Loucy (cell line): Measurements from ENCODE around the gene VASH2.

Source experiments
- H2AFZ ChIP-seq: fragments of 200-600 bp; sonication (generic); 2 replicates; pipeline ENCODE4 v1.6.0; 2016; ENCODE audit warnings: antibody characterized with exemption, mild to moderate bottlenecking, low read length, moderate library complexity
- H3F3A ChIP-seq: fragments of 200-600 bp; 2 replicates; pipeline ENCODE4 v1.6.0; 2016; ENCODE audit warnings: antibody characterized with exemption, low read depth, mild to moderate bottlenecking
- H3K27me3 ChIP-seq: fragments of 200-600 bp; sonication (generic); 2 replicates; pipeline ENCODE4 v1.6.1; 2014; ENCODE audit warnings: low read length, mild to moderate bottlenecking; ENCODE audit not compliant: insufficient read depth, poor library complexity, severe bottlenecking
- H3K36me3 ChIP-seq: fragments of 200-600 bp; sonication (generic); 2 replicates; pipeline ENCODE4 v1.6.1; 2016; ENCODE audit warnings: low read length; ENCODE audit not compliant: insufficient read depth
- H3K4me1 ChIP-seq: fragments of 200-600 bp; sonication (generic); 2 replicates; pipeline ENCODE4 v1.5.1; 2014; ENCODE audit warnings: low read length, mild to moderate bottlenecking; ENCODE audit not compliant: insufficient read depth, poor library complexity, severe bottlenecking
- H3K4me2 ChIP-seq: fragments of 200-600 bp; sonication (generic); 2 replicates; pipeline ENCODE4 v1.6.0; 2014; ENCODE audit warnings: antibody characterized with exemption, low read length, low read depth, mild to moderate bottlenecking; ENCODE audit not compliant: poor library complexity, severe bottlenecking
- H3K4me3 ChIP-seq: fragments of 200-600 bp; sonication (generic); 2 replicates; pipeline ENCODE4 v1.5.1; 2014; ENCODE audit warnings: low read length, mild to moderate bottlenecking, mixed read lengths; ENCODE audit not compliant: poor library complexity, severe bottlenecking
- H3K79me2 ChIP-seq: fragments of 200-600 bp; sonication (generic); 2 replicates; pipeline ENCODE4 v1.6.1; 2014; ENCODE audit warnings: low read length; ENCODE audit not compliant: insufficient read depth
- H3K9ac ChIP-seq: fragments of 200-600 bp; sonication (generic); 2 replicates; pipeline ENCODE4 v1.6.0; 2014; ENCODE audit warnings: mild to moderate bottlenecking, low read depth, low read length, moderate library complexity; ENCODE audit not compliant: poor library complexity, severe bottlenecking
- H3K9me2 ChIP-seq: fragments of 200-600 bp; sonication (generic); replicated peaks from 2 replicates; pipeline ENCODE4 v1.6.1; 2016; ENCODE audit warnings: low read depth, low read length, mixed read lengths
- H3K9me3 ChIP-seq: fragments of 200-600 bp; sonication (generic); 2 replicates; pipeline ENCODE4 v1.6.1; 2014; ENCODE audit warnings: mild to moderate bottlenecking, antibody characterized with exemption, low read length, low read depth; ENCODE audit not compliant: insufficient read depth
- H4K20me1 ChIP-seq: fragments of 200-600 bp; sonication (generic); 2 replicates; pipeline ENCODE4 v1.6.0; 2014; ENCODE audit warnings: antibody characterized with exemption, low read length, mild to moderate bottlenecking; ENCODE audit not compliant: insufficient read depth, poor library complexity, severe bottlenecking
- EZH2phosphoT487 ChIP-seq: fragments of 200-600 bp; IDR thresholded peaks from 2 replicates; pipeline ENCODE4 v1.6.1; 2018; ENCODE audit warnings: antibody characterized with exemption, mild to moderate bottlenecking, moderate library complexity, borderline replicate concordance
- TF ChIP-seq, protein P1 (sequence below): fragments of 200-600 bp; sonication (generic); conservative IDR thresholded peaks from 2 replicates; pipeline ENCODE4 v1.5.1; 2014; ENCODE audit warnings: mild to moderate bottlenecking, antibody characterized with exemption, low read length

The VASH2 gene

DNA sequence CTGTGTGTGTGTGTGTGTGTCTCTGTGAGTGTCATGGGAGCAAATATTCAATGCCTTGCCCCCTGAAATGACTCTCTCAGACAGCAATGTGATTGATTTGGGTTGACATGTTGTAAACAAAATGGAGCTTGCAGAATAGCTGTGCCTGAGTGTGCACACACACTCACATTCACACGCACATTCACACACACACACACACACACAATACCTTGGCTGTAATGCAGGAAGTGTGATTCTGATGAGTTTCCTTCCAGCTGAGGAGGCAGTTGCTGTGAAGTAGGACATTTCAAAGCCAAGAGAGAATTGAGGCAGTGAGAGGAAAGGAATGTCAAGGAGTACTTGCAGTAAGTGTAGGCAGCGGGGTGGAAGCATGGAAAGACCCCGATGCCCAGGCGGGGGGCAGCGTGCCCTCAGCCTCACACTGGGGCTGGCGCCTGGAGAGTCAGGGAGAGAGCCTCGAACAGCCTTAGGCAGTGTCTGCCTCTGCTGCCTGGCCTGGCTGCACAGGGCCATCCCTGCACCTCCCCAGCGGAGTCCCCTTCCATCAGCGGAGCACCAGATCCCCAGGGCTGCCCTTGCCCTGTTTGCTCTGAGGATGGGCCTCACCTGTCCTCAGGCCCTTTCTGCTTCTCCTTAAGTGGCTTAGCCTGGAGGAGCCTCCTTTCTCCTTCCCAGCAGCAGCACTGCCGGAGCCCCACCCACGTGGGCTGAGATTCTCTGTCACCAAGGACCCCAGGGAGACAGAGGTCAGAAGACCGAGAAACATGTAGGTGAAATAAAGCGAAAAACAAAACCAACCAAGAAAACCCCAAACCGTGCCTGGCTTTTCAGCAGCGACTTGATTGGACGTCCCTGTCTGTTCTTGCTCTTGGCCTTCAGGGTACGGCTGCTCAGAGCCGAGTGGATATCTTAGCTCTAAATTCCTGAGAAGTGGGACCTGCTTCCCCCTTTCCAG lies 9.2 kb downstream of the VASH2 start:
- H3F3A ChIP-seq: no peaks in the 10 kb centered on the region
- no peaks in the 10 kb centered on the region for H3K79me2 ChIP-seq
- H3K27me3 ChIP-seq: no peaks in the 10 kb centered on the region
- peaks cover 56% of the 10 kb centered on the region for H3K4me1 ChIP-seq
- no peaks in the 10 kb centered on the region for H4K20me1 ChIP-seq
- H2AFZ ChIP-seq: no peak overlapping the region
- H3K4me3 ChIP-seq: peak overlapping the region; percentile 9
- no peaks in the 10 kb centered on the region for H3K9me3 ChIP-seq
- H3K9me2 ChIP-seq: no peaks in the 10 kb centered on the region
- H3K4me2 ChIP-seq: peak overlapping the region; percentile 73
- H3K36me3 ChIP-seq: peaks cover 14% of the 10 kb centered on the region; the same call in 1 of the 2 replicates
- TF ChIP-seq, protein P1, sequence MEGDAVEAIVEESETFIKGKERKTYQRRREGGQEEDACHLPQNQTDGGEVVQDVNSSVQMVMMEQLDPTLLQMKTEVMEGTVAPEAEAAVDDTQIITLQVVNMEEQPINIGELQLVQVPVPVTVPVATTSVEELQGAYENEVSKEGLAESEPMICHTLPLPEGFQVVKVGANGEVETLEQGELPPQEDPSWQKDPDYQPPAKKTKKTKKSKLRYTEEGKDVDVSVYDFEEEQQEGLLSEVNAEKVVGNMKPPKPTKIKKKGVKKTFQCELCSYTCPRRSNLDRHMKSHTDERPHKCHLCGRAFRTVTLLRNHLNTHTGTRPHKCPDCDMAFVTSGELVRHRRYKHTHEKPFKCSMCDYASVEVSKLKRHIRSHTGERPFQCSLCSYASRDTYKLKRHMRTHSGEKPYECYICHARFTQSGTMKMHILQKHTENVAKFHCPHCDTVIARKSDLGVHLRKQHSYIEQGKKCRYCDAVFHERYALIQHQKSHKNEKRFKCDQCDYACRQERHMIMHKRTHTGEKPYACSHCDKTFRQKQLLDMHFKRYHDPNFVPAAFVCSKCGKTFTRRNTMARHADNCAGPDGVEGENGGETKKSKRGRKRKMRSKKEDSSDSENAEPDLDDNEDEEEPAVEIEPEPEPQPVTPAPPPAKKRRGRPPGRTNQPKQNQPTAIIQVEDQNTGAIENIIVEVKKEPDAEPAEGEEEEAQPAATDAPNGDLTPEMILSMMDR: no peak
- TF ChIP-seq EZH2phosphoT487: no peak
- peak overlapping the region; percentile 41 for H3K9ac ChIP-seq

DNA sequence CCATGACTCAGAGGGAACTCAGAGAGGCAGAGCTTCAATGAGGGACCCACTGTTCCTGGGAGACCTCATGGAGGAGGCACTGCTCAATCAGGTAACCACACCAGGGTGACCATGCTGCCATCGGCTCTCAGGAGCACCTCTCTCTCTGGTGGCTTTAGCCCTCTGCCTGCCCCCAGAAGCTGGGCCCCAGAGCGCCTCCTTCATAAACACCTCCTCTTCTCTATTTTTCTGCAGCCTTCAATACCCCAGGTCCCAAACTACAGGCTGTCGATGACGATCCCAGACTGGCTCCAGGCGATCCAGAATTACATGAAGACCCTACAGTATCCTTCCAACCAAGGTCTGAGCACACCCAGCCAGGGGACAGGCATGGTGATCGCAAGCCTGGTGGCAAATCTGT lies 10.6 kb downstream of the VASH2 start:
- Histone ChIP-seq H3K27me3 (no peaks in the 10 kb centered on the region), H3K4me2 (no peak overlapping the region), H3K4me3 (no peak overlapping the region), H3F3A (no peaks in the 10 kb centered on the region), H3K79me2 (no peaks in the 10 kb centered on the region), H4K20me1 (no peaks in the 10 kb centered on the region), H3K9ac (no peak overlapping the region), H3K36me3 (peaks cover 14% of the 10 kb centered on the region; the same call in 1 of the 2 replicates), H3K9me3 (no peaks in the 10 kb centered on the region), H2AFZ (no peak overlapping the region), H3K9me2 (no peaks in the 10 kb centered on the region), H3K4me1 (peaks cover 44% of the 10 kb centered on the region)
- no peak for TF ChIP-seq EZH2phosphoT487
- TF ChIP-seq, protein P1: no peak

DNA sequence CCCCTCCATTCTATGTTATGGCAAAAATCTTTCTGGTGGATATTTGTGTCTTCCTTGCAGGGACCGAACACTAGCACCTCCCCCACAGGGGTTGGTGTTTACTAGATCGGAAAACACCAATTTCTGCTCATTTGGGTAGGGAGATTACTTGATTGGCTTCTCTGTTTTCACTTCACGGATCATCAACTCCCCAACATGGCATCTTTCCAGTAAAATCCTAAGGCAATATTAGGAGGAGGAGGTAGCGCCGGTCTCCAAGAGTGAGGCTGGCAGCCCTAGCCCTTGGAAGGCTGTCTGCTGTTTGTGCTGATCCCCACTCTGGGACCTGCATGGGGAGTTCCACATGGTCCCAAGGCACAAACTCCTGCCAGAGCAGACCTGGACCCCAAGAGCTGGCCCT lies 12.2 kb downstream of the VASH2 start:
- no peaks in the 10 kb centered on the region for H4K20me1 ChIP-seq
- H3K9ac ChIP-seq: no peak overlapping the region
- H2AFZ ChIP-seq: no peak overlapping the region
- H3K4me3 ChIP-seq: no peak overlapping the region
- H3K9me2 ChIP-seq: no peaks in the 10 kb centered on the region
- H3K4me2 ChIP-seq: no peak overlapping the region
- no peaks in the 10 kb centered on the region for H3K27me3 ChIP-seq
- TF ChIP-seq, protein P1: no peak
- no peak for TF ChIP-seq EZH2phosphoT487
- H3K4me1 ChIP-seq: peaks cover 28% of the 10 kb centered on the region
- no peaks in the 10 kb centered on the region for H3K9me3 ChIP-seq
- H3F3A ChIP-seq: no peaks in the 10 kb centered on the region
- peaks cover 14% of the 10 kb centered on the region; the same call in 1 of the 2 replicates for H3K36me3 ChIP-seq
- no peaks in the 10 kb centered on the region for H3K79me2 ChIP-seq
